HG03521 (cell line): ENCODE results near the gene LIN37.

Source experiments
- ATAC-seq: cut with Tn5 transposase; IDR thresholded peaks from one replicate; pipeline ENCODE4 v1.9.1; 2021; ENCODE audit warnings: mild to moderate bottlenecking, moderate library complexity; ENCODE audit not compliant: unreplicated experiment

LIN37 gene

DNA sequence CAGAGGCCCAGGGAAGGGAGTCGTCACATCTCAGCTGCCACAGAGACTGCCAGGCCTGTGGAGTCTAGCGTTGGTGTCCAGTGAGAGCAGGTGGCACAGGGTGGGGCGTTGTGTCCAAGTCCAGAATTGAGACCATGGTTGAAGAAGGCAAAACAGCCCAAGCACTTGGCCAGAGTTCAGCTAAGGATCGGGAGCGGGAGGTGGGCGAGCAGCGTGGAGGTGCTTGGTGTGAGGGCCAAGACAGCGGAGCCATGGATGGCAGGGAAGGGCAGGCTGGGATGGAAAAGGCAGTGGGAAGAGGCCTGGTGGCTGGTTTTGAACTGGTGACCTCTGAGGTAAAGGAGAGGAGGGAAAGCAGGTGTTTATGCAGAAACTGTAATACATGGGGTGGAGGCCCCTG is 14.1 kb upstream of the LIN37 start:
- no peak for ATAC-seq

DNA sequence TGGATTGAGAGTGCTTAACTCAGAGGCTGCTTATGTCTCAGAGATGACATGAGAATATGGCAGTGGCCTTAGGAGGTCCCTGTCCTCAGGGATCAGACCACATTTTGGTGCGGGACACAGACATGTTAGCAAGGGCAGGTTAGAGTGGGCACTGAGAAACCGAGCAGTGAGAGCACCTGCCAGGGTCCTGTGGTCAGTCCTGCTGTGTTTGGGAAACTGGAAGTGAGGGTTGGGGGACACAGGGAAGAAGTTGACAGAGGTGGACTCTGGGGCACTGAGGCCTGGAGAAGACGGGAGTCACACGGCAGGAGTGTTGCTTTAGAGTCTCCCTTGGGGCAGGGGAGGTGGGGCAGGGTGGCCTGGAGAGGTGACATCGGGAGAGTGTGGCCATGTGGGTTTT is 13.5 kb upstream of the LIN37 start:
- no peak for ATAC-seq

GRCh38 chr19:35736913-35737886 is 11.2 kb upstream of the LIN37 start:
- ATAC-seq = no peak

- no peak for ATAC-seq
These were observed 10.1 kb upstream of the LIN37 start for GRCh38 chr19:35738021-35738886.

DNA sequence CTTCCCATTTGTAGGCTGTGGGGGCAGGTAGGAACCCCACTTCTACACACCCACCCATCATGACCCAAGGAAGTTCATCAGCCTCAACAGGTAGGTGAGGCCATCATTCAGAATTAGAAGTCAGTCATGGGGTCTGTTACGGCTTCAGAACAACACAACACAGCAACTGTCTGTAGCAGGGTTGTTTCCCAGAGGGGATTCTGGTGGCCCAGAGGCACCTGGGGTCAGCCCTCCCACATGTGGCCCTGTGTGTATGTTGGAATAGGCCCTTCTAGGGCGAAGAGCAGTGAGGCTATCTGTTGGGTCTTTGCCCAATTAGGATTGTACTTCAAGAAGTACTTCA is 9.5 kb upstream of the LIN37 start:
- ATAC-seq = no peak

DNA sequence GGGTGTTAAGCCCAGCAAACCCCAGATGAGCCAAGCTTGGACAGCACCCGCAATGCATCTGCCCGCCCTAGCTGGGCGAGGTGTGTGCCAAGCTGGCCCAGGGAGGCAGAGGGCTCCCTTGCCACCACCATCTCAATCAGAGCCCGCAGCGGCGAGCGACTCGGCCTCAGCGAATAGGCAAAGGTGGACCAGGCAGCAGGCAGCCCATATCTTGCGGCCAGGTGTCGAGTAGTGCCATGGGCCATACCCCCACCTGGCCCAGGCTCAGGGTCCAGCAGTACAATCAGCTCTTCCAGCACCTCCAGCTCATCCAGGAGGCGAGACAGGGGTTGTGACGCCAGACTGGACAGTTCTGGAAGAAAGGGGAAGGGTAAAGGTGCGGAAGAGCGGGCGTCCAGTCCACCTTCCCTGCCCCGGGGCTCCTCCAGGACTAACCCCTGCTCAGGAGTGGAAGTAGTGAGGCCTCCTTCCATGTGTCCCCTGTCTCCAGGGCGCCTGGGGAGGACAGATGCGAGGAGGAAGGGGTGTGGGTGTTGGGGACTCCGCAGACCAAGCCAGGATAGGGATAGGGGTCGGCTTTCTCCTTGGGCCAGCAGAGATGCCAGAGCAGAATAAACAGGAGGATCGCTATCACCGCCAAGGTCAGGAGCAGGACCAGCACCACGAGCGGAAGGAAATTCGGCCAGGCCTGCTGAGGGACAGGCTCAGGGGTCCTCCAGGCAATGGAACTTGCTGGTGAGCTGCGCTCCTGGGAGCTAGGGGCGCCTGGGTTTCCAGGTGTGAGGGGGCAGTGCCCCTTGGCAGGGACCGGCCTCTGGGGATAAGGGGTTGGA is 8.9 kb upstream of the LIN37 start:
- ATAC-seq = no peak

GRCh38 chr19:35740108-35740422 is 8.3 kb upstream of the LIN37 start:
- peak; percentile 5 for ATAC-seq

DNA sequence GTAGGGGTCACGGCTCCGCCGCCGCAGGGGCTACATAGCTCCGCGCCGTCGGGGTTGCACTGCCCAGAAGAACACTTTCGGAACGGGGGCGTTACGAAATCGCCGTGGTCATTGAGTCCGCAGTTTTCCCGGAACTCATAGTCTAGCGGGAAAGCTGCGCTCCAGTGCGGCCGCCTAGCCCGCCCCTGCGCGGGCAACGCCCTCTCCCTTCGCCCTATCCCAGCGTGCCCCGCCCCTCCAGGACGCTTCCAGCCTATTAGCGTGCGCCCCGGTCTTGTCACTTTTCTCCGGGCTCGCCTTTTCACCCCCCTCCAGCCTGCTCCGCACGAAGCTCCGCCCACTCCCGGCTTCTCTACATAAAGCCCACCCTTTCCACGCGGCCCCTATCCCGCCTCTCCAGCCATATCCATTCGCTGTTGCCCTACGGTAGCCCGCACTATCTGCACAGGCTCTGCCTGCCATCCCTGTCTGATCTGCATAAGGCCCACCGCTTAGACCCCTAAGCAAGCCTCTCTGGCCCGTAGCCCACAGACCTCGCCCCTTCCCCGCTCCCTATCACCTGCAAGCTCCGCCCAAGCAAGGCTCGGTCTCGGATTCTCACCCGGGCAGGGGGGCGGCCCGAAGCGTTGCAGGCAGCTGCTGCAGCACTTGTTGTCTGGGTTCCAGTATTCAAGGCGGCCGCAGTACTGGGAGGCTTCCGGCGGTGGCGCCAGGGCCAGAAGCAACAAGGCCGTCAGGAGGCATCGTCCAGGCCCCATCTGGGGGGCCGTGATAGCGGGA is 7.8 kb upstream of the LIN37 start:
- peak; percentile 46 for ATAC-seq

DNA sequence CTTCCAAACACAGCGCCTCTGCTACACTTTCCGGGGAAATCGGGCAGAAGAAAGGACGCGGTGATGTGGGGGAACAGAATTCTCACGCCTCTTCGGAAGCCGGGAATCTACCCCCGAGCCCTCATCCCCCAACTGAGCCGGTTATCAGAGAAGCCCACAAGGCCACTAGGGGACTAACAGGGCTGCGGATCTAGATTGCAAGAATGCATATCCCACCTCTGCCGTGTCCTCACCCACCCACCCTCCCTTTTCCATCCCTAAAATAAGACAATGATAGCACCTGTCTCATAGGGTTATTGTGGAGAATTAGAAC is 7.2 kb upstream of the LIN37 start:
- ATAC-seq = no peak

DNA sequence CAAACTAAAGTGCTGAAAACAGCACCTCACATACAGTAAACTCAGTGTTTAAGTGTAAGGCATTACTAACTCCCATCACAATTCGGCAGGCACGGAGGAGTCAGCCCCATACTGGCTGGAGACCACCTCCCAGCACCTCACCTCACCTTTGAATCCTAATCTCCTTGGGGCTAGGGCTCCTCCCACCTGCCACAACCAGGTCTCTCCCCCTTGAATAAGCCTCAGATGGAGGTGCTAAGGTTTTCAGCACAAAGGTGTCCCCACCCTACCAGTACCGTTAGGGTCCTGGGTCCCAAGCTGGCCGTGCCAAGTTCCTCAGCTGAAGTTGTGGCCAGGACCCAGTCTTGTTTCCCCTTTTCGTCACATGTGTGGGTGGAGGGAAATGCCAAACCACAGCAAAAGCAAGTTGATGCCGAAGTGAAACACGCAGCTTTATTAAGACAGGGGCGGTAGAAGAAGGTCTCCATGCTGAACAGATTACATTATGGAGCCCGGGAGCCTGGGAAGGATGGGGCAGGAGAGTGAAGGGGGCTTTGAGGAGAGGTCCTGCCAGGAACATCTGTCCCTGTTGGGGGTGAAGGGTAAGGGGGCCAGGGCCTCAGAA is 6.2 kb upstream of the LIN37 start, which contains the start of gene IGFLR1:
TSS of gene IGFLR1 (minus strand) at position 332 of the 604 bp plus-strand sequence. CDS start 1,272 bp downstream, outside the sequence.
- ATAC-seq = no peak

GRCh38 chr19:35743640-35744429 is 4.5 kb upstream of the LIN37 start:
- ATAC-seq = no peak

- ATAC-seq = peak; percentile 30
These were observed 3.7 kb upstream of the LIN37 start for GRCh38 chr19:35744430-35745327.

DNA sequence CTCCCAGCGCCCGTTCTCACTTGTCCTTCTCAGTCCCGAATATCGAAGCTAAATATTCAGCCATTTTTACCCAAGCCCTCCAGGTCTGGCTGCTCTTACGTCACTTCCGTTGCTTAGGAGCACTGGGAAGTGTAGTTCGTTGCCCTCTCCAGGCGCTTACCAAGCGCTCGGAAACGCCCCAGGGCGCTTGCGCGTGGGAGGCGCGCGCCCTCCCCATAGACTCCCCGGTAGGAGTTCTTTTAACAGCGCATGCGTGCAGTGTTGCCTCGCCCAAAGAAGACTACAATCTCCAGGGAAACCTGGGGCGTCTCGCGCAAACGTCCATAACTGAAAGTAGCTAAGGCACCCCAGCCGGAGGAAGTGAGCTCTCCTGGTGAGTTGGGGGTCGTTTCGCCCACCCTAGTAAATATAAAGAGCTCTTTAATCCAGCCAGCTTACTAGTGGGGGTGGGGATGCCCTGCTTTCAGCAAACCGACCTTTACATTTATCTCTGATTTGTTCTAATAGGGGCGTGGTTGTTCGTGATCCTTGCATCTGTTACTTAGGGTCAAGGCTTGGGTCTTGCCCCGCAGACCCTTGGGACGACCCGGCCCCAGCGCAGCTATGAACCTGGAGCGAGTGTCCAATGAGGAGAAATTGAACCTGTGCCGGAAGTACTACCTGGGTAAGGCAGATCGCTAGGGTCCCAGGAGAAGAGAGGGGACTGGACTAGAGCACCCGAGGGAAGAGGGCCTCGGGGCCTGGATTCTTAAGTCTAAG is 2.9 kb upstream of the LIN37 start, which contains the start of the genes PSENEN and U2AF1L4:
TSS of gene PSENEN (plus strand) at position 324 of the 759 bp plus-strand sequence. CDS start at position 604, 280 bp downstream.
TSS of gene U2AF1L4 (minus strand) at position 91 of the 759 bp plus-strand sequence. CDS start at position 64, 27 bp downstream.
- peak; percentile 36 for ATAC-seq

DNA sequence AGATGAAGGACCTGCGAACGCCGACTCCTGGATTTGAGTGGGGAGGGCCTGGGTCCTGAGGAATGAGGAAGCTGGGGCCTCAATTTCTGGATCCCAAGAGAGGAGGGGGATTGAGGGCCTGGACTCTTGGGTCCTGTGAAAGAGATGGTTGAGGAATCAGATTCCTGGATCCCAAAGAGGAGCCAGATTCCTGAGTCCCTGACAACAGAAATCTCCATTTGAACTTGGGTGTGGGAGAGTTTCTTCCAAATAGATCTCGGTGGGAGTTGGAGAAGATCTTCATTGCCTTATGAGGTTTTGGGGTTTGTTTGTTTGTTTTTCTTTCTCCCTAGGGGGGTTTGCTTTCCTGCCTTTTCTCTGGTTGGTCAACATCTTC is 2.3 kb upstream of the LIN37 start:
- no peak for ATAC-seq

- ATAC-seq = no peak
These were observed 1.8 kb upstream of the LIN37 start for GRCh38 chr19:35746531-35746930.

DNA sequence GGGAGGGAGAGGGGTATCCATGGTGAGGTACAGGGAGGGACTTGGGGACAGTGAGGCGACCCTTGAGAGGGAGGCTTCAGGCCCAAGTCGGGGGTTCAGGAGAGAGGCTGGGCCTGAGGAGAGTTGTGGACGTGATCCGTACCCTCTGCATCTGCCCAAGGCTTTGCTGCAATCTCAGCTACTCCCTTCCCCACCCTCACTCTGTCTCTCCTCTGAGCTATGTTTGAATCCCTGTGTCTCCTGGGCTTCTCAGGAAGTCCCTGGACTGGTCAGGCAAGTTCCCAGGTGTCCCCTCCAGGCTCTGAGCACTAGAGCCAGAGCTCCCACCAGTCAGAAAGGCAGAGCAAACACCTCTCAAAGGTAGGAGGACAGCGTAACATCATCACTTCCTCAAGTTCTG is 1.8 kb downstream of the LIN37 start:
- ATAC-seq = no peak
